ENCODE measurements around the gene FSTL4.
"Not testable (repeated sequence)": the region's sequence is repeated elsewhere in the genome, so short reads cannot be mapped to it uniquely, and the experiment has no call there.

Gene FSTL4

DNA sequence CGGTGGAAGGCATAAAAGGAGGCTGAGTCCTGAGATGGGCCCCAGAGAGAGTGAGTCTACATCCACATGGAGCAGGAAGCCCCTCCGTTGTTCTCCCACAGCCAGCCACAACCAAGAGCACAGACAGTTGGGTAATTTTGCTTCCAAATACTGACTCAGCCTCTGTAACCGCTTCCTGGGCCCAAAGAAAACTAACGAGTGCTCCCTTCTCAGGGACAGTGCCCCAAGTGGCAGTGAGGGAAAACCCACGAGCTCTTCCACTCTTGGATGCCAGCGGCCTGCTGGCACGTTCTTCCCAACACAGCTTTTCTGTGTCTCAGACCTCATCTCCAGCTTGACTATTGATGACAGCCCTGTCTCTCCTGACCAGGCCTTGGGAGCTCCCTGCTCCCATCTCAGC, 207.6 kb downstream of the FSTL4 start:
- DNase-seq (ENCODE audit: low read depth in 2 of 2), result no peak

DNA sequence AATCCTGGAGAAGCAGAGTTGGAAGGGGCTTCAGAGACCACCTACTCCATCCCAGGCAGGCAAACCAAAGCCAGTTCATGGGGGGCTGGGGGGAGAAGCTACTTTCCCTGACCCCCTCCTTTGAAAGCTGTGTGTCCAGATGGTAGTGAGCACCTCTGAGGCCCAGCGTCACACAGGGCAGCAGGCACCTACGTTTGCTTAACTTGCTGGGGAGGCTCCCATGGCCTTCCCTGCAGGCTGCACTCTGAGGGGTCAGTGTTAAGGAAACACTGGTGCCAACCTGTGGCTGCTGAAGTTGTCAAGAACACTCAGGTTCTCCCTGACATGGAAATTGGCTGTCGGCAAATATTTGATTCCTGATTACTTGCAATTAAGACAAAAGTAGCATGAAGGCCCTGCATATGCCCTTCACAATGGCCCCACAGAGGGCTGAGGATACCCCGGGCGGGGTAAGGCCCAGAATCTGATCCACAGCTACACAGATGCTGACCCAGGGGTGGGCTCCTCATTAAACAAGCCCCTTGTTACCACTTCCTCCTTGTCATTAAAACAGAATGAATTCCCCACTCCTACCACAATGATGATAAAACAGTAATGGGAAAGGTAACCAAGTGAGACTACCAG, 208.5 kb downstream of the FSTL4 start:
- no peak for DNase-seq (ENCODE audit: low read depth in 2 of 2)

DNA sequence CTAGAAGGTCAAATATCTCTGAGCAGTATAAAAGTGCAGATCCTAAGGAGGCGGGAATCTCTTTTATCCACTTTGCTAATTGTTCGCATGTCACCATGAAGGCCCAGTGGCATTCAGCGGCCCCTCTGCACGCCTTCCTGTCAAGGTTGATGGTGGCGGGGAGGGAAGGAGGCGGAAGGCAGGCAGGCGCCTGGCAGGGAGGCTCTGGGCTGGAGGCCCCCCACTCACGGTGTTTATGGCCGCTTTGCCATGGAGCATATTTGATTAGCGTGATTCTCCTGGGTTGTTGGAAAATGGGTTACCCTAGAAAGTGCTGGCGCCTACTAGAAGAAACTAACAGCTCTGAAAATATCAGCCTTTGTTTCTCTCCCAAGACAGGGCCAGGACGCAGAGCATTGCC, 209.6 kb downstream of the FSTL4 start:
- DNase-seq (ENCODE audit: low read depth in 2 of 2), result no peak

DNA sequence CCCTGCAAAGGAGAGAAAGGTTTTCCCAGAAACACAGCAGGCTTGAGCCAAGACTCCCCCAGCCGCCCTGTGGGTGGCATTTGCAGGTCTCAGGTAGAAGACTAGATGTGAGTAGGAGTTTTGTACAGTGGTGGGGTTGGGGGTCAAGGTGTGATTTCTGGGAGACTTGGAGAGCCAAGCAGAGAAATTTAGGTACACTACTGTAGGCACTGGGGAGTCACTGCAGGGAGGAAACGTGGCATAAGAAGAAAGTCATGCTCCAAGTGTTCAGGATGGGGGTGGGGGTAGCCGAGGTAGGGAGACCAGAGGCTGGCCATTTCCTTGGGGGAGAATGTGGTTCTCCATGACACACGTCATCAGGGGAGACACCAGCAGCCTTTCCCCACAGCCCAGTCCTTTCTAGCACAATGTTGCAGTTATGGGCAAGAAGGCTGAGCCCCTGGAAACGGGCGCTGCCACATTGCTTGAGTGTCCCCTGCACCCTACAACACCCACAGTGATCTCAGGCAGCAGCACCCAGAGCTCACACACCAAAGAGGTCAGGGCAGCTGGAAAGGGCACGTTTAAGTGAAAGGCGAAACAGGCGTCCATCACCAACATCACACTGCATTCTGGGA, 210.5 kb downstream of the FSTL4 start:
- no peak for DNase-seq (ENCODE audit: low read depth in 2 of 2)

DNA sequence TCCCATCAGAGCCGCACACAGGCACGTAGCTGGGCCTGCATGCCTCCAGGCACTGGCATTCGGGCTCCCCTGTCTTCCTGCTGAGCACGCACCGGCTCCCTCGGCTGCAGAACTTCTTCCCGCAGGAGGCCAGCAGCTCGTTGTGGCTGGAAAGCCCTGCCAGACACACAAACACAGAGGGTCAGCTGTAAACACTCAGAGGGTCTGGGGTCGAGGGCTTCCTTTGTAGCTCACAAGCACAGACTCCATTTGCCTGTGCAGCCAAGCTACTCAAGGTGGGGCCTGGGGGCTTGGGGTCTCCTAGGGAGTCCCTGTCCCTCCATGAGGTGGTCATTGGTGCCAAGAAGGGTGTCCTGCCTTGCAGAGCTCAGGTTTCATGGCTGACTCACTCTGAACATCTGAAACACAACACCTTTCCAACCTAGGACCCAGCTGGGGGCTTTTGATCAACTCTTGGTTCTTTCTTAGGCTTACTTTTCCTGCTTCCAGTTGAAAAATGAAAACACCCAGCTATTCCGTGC, 211.4 kb downstream of the FSTL4 start:
- DNase-seq (ENCODE audit: low read depth in 2 of 2), result no peak

DNA sequence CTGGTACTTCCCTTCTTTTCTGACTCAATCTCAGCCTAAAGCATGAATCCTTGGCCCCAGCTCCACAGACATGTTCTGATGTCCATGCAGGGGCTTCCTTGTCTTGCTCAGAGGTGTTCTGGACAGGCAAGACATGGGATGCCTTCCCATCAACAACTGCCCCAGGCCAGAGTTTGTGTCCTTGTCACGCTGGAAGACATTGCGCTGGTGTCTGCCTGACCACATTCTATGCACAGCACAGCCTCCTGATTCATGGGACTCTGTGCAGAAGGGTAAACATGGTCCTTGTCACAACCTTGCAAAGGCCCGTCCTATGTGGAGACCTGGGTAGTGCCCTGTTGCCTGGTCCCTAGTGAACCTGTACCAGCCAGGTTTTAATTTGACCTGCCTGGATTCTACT, 212.2 kb downstream of the FSTL4 start:
- no peak for DNase-seq (ENCODE audit: low read depth in 2 of 2)

DNA sequence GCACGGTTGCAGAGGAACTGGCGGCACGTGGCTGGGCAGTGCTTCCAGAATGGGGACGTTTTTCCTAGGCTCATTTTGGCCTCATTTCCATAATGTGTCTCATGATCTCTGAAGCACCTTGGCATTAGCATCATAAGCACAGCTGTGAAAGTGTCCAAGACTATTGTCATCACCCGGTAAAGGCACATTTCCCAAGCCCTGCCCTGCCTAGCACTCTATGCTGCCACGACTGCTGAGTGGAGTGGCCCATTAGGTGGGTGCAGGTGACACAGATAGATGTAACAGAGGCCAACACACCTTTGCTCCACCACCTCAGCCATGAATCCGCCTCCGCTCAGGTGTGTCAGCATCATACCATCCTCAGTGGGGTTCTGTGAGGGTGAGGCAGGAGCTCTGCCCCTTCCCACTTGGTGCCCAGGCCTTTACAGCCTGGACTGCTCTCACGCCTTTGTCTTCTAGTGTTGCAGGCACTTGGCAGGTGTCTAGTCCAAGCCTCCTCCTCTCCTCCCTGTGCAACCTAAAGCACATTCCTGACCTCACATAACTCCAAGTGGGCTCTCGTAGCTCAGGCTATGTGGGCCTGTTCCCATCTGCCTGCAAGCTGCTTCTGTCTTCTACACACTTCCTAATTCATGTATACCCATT, 213.0 kb downstream of the FSTL4 start:
- DNase-seq (ENCODE audit: low read depth in 2 of 2), result no peak

DNA sequence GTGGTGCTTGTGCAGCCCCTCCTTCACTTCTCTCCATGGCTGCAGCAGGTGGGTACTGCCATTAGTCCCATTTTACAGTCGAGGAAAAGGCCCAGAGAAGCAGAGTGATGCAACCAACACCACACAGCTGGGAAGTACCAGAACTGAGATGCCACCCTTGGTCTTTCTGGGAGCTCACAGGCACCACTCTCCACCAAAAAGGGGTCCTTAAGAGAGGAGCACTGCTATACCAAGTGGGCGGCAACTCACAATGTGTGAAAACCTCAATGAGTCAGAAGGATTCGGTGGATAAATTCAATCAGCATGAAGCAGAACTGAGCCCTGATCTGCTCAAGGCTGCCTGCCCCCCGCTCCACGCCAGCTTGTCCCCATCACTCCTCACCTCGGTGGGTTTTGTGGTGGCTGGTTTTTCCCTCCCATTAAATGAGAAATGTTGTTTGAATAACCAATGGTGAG, 213.7 kb downstream of the FSTL4 start:
- DNase-seq (ENCODE audit: low read depth in 2 of 2), result peak; percentile 52 to 58

DNA sequence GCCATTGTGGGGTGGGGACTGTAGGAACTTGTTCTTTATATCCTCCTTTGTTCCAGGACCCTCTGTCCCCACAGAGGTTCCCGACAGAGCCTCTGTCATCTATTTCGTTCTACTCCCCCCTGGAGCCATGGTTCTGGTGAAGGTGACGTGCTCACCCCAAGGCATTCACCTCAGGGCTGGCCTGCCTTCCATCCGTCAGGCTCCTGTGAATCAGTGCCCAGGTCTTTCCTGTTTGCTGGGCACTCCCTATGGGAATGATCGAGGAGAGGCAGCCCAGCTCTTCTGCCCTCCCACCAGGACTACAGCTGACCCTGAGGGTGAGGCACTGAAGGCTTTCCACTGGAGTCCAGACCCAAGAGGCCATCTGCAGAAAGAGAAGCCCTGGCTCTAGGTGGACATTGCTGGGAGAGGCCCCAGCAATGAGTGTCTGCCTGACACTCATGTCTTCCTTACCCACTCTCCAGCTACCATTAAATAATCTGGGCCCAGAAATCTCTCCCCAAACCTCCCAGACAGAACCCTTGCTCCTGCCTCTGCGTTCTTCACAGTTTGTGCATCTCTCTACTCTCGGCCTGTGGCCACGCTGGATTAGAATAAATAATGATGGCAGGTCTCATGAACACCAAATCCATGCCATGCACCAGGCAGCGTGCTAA, 214.2 kb downstream of the FSTL4 start:
- DNase-seq (ENCODE audit: low read depth in 2 of 2), result no peak

DNA sequence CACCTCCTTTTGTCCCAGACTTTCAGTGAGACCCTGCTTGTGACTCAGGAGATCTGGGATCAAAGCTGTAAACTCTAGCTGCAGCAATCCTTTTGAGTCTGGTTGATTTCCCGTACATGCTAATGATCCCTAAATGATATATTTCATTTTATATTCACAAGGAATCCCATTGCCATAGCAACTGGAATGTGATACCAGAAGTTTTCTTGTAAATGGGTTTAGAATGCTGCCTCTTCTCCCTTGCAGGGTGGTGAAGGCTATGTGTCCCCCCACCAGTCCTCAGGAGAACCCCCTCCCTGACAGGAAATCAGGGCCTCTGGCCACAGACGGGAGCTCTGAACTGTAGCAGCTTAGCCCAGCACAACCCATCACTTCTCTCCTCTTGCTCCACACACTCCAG, 215.0 kb downstream of the FSTL4 start:
- DNase-seq (ENCODE audit: low read depth in 2 of 2), result no peak

DNA sequence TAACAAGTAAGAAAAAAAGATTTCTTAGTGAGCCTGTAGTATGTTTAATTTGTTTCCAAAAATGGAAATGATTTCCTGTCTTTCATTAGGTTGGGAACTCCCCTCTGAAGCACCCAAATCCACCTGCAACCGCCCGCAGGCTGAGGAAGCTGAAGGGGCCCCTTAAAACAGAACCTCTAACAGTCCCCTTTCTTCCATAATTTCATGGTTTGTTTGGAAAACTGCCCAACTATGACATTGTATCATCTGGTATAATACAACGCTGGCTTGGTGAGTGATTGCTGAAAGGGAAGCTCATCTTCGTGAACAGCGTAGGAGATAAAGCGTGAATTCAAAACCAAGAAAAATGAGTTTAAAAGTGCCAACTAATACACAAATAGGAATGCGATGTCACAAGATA, 215.5 kb downstream of the FSTL4 start:
- DNase-seq (ENCODE audit: low read depth in 2 of 2), result no peak

DNA sequence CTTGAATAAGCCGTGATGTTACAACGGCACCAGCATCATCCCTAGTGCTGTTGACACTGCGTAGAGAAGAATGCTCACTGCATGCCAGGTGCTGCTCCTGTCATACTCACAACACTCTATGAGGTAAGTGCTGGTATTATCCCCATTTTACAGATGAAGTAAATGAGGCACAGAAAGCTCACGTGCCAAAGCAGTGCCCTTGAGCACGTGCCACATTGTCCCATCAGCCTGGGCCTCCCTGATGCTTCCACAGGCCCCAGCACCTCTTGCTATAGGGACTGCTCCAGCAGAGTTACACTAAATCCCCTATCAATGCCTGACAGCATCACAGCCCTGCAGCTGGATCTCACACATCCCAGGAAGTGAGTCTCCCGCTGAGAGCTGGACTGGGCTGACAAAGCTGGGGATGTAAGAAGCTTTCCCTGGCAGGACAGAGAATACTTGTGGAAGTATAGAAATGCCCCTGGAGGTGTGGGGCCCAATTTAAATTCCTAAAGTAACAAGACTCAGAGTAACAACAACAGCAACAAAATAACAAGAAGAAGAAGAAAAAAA, 216.1 kb downstream of the FSTL4 start:
- DNase-seq (ENCODE audit: low read depth in 2 of 2), result no peak

DNA sequence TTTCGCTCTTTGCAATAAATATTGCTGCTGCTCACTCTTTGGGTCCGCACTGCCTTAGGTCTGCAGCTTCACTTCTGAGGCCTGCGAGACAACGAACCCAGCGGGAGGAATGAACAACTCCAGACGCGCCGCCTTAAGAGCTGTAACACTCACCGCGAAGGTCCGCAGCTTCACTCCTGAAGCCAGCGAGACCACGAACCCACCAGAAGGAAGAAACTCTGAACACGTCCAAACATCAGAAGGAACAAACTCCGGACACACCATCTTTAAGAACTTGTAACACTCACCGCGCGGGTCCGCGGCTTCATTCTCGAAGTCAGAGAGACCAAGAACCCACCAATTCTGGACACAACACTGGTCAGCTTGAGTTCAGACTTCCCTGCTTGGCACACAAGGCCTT, 217.1 kb downstream of the FSTL4 start:
- DNase-seq (ENCODE audit: low read depth in 2 of 2), result not testable (repeated sequence)

DNA sequence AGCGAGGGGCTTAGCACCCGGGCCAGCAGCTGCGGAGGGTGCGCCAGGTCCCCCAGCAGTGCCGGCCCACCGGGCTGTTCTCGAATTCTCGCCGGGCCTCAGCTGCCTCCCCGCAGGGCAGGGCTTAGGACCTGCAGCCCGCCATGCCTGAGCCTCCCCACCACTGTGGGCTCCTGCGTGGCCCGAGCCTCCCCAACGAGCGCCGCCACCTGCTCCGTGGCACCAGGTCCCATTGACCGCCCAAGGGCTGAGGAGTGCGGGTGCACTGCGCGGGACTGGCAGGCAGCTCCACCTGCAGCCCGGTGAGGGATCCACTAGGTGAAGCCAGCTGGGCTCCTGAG, 217.9 kb downstream of the FSTL4 start:
- DNase-seq (ENCODE audit: low read depth in 2 of 2), result not testable (repeated sequence)

DNA sequence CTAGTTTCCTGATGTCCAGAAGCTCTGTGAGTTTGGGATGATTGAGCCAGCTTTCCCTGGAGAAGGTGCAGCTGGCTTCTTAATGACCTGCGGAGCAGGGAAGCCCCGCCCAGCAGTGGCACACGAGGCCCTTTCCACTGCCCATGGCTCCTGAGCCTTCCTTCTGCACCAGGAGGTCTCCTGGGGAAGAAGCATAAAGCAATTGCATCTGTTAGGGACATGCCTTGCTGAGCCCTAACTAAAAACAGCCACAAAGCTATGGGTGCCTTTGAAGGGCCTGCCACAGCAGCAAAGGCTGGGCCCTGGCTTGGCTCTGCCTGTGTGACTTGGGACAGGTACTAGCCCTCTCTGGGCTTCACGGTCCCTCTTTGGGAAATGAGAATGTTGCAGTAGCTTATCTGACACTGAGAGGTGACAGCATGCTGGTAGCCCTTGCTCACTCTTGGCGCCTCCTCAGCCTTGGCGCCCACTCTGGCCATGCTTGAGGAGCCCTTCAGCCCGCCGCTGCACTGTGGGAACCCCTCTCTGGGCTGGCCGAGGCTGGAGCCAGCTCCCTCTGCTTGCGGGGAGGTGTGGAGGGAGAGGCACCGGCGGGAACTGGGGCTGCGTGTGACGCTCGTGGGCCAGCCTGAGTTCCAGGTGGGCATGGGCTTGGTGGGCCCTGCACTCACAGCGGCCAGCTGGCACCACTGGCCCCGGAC, 218.4 kb downstream of the FSTL4 start:
- no peak for DNase-seq (ENCODE audit: low read depth in 2 of 2)

DNA sequence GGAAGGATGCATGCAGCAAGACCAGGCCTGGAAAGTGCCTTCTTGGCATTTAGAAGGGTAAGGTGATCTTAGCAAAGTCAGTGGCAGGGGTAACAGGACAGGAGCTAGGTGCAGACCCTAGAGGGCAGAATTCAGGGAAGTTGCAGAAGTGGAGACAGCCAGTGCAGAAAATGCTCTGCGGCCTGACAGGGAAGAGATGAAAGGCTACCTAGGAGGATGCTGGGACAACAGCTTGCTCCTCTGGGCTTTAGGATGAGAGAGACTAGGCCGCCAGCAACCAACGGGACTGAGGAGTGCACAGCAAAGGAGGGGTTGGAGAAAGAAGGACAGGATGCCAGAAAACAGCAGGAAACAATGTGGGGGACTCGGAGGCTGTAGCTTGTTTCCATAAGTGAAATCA, 219.9 kb downstream of the FSTL4 start:
- DNase-seq (ENCODE audit: low read depth in 2 of 2), result no peak

DNA sequence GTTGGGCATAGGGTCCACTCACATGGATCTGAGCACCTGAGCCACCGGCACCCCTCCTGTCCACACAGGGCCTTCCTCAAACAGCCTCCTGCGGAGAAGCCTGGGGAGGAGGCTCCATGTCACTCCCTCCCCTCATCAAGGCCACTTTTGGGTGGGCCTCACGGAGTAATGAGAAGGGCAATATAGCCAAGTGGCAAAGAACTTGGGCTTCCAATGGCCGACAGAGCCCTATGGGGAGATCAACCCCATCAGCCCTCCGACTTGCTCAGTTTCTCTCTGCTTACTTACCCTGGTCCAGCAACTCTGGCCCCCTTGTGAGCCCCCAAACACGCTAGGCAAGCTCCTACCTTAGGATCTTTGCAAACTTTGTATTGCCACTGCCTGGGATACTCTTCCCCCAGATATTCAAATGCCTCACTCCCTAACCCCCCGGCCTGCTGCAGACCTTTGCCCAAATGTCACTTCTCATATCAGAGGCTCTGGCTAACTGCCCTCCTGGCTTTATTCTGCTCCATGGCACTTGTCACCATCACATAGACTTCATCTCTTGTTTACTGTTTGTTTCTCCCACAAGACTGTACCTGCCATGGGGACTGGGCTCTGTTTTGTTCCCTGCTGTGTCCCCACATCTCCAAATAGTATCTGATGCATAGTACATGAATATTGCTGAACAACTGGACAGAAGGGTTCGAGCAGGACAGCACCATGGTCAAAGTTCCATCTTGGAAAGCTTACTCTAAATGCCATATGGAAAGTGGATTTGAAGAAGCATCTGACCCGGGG, 220.8 kb downstream of the FSTL4 start:
- no peak for DNase-seq (ENCODE audit: low read depth in 2 of 2)

DNA sequence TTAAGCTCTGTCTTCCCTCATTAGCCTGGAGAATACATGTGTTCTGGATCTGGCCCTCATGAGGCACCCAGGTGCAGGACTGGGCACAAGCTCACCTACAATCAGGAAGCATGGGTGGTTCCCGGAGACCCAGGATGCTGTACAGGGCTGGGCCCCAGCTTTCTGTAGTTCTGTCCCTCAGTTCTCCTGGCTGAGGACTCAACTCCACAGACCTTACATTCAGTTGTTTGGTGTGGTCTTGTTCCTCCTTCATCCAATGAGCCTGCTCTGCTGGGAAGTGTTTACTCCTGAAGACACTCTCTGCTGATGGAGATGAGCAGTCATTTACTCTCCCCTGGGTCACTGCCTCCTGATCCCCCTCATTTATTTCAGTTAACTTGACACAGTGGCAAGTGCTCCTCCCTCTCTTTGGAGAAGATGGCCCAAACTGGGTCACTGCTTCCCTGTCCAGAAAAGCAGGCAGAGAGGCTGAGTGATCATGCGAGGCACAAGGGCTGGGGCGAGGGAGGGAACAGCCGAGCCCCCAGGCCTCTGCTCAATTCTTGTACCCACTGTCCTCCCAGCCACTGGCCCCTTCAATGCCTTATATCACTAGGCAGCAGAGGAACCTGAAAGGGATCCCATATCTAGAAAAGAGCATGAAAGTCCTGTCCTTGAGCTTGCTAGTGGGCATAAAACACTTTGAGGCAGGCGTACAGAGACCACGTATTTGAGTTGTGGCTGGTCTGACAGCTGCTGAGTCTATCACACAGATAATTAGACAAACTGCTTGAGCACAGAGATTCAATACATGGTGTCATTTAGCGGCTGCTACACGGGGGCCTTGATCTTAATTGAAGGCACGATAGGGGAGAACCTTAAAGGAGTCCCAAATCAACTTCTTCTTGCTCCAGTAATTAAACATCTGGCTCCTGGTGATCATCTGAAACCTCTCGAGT, 221.7 kb downstream of the FSTL4 start:
- no peak for DNase-seq (ENCODE audit: low read depth in 2 of 2)

DNA sequence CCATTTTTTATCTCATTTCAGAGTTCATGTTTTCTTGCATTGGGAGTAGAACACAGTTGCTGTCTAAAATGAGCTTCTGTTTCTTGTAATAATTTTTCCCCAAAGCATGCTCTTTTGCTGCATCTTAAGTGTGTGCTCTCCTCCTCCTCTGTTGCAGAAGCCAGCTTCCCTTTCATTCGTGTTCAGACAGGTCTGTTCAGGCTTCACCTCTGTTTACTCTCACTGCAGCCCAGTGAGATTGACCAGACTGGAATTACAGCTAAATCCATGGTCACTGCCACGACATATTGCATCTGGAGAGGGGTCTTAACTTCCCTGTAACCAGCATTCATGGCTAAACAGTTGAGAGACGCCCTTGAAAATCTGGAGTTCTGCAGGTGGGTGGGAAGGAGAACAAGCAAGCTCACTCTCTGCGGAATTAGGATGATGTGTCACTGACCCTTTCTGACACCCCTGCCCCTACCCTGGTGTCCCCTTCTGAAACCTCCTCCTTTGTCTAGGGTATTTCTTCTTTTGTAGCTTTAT, 223.2 kb downstream of the FSTL4 start:
- no peak for DNase-seq (ENCODE audit: low read depth in 2 of 2)

DNA sequence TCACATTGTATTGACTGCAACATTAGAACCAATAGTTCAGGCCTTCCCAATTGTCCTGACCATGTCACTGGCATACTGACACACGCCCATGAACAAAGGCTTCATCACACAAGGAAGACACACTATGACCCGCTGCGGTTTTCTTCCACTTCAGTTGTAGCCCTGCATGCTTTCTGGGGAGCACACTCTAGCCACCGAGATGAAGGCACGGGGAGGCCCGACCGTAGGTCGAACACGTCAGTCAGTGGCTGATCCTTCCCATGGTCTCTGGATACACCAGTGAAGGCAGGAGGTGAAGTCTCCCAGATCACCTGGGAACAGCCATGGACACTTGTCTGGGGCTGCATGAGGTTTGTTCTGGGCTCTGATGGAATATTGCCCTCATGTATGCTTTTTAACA, 224.7 kb downstream of the FSTL4 start:
- DNase-seq (ENCODE audit: low read depth in 2 of 2), result no peak
